ENCODE measurements around the gene NKD2. TPM values are rescaled to one million over a fixed set of nuclear protein-coding genes. Genes with fewer than 3 reads are reported as not detected.

The NKD2 gene
- total RNA-seq, 1 donor: 2.2 TPM

GRCh38 chr5:1061916-1062315, 53.3 kb downstream of the NKD2 start:
- H3K4me3 ChIP-seq (ENCODE audit: low read depth, low read length): no peak overlapping the region
- TF ChIP-seq CTCF (IDR thresholded peaks at IDR 0.05; ENCODE audit: insufficient read depth, low read depth, low read length): no peak
- no peak for DNase-seq (ENCODE audit: low read depth)

GRCh38 chr5:1062761-1063568, 54.4 kb downstream of the NKD2 start:
- no peak overlapping the region for H3K4me3 ChIP-seq (ENCODE audit: low read depth, low read length)
- DNase-seq (ENCODE audit: low read depth): no peak
- TF ChIP-seq CTCF (IDR thresholded peaks at IDR 0.05; ENCODE audit: insufficient read depth, low read depth, low read length): no peak

GRCh38 chr5:1063661-1064382, 55.2 kb downstream of the NKD2 start:
- no peak for DNase-seq (ENCODE audit: low read depth)
- TF ChIP-seq CTCF (IDR thresholded peaks at IDR 0.05; ENCODE audit: insufficient read depth, low read depth, low read length): no peak
- no peak overlapping the region for H3K4me3 ChIP-seq (ENCODE audit: low read depth, low read length)

GRCh38 chr5:1064383-1065142, 56.0 kb downstream of the NKD2 start:
- no peak overlapping the region for H3K4me3 ChIP-seq (ENCODE audit: low read depth, low read length)
- no peak for DNase-seq (ENCODE audit: low read depth)
- no peak for TF ChIP-seq CTCF (IDR thresholded peaks at IDR 0.05; ENCODE audit: insufficient read depth, low read depth, low read length)

GRCh38 chr5:1065143-1065750, 56.6 kb downstream of the NKD2 start:
- no peak for DNase-seq (ENCODE audit: low read depth)
- no peak for TF ChIP-seq CTCF (IDR thresholded peaks at IDR 0.05; ENCODE audit: insufficient read depth, low read depth, low read length)
- H3K4me3 ChIP-seq (ENCODE audit: low read depth, low read length): no peak overlapping the region

- TF ChIP-seq CTCF (IDR thresholded peaks at IDR 0.05; ENCODE audit: insufficient read depth, low read depth, low read length): no peak
- DNase-seq (ENCODE audit: low read depth): no peak
- no peak overlapping the region for H3K4me3 ChIP-seq (ENCODE audit: low read depth, low read length)
Measured at GRCh38 chr5:1065891-1066650, 57.5 kb downstream of the NKD2 start.

Data from fibroblast of villous mesenchyme (primary cell).